Stimulated activated CD4-positive, alpha-beta T cell treated with anti-CD3 and anti-CD28 coated beads, Interleukin-2, amount 100 ng/mL, for 24 hours (primary cell): ENCODE results near the gene ENTHD1.

Experiments
- DNase-seq, 2 donors: peaks; one replicate each; pipeline ENCODE4 v3.0.0-alpha.2; 2020

The ENTHD1 gene

DNA sequence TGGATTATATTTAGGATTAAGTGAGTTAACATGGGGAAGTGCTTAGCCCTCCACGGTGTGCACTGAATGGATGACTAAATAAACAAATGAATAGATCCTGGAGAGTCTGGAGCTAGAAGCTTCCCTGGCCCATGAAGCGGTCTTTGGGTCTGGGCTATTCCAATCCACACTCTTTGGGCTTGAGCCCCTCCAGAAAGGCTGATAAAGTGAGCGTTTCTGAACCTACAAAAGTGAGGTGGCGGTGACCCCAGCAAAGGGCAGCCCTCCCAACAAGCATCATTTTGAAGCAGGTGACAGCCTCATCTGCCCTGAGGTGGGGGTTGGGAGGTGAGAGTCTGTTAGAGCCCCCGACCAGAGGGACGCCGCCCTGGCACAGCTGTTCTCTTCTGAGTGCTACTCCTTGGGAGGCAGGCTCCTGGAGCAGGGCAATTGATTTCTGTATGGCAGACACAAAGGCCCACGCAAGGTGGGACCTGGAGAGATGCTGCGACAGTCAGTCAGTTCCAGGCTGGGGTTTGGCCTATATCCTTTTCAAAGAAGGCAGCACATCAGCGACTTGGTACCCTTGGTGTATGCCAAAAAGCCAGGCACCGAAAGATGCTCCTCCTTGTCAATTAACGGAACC is 165.2 kb downstream of the ENTHD1 start:
- no peak for DNase-seq

DNA sequence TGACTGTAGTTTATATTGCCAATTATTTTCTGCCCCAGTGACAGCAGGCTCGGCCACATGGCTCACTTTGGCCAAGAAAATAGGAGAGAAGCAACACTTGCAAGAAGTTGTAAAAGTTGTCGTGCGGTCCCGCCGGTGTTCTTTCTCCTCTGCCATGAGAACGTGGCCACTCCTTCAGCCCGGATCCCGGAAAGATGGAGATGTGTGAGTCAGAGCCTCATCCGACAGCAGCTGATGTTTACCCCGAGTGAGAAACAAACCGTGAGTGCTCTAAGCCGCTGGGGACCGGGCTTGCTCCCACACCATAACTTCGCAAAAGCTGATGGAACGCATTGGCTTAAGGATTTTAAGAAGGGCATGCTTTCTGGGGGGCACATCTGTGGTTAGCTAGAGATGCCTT is 166.0 kb downstream of the ENTHD1 start:
- no peak for DNase-seq

DNA sequence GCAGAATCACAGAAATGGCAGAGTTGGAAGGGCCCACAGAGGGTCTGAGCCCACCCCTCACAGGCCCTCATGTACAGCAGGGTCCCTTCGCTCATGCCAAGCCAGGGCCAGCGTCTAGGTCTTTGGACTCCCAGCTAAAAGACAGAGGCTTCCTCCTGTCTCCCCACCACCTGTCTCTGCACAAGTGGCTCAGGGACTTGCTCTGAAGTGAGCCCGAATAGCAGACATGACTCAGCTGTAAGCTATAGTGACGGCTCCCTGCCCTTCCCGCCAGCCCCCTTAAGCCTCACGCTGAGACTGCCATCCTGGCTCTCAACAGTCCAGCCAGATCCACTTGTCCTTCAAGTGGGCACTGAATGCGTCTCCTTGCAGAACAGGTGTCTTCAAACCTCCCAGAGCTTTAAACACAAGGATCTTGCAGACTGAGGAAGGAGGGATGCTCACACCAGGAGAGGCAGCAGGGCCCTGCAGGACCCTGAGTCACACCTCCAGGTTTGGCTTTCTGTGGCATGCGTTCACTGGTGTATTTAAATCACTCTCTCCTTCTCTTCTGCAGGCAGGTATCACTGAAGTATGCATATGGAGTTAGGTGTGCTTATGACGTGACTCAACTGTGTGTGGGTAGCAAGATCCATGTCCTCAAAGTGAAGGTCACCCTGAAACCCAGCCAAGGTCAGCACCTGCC is 168.1 kb downstream of the ENTHD1 start:
- DNase-seq = no peak

DNA sequence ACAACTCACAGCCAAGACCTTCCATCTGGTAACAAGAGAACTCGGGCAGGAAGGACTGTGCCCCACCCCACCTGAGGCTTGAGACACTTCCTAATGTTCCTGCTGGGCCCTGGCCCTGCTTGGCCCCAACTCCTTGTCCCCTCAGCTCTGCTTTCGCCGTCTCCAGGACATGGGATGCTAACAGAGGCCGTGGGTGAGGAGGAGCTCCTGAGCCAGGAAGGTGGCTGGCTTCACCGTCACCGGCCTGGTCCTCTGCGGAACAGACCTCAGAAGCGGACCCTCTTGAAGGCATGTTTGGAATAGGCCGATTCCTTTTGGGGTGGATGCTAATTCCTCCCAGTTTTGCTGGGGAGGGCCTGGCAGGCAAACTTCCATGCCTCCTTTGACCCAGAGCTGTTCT is 168.7 kb downstream of the ENTHD1 start:
- no peak for DNase-seq

DNA sequence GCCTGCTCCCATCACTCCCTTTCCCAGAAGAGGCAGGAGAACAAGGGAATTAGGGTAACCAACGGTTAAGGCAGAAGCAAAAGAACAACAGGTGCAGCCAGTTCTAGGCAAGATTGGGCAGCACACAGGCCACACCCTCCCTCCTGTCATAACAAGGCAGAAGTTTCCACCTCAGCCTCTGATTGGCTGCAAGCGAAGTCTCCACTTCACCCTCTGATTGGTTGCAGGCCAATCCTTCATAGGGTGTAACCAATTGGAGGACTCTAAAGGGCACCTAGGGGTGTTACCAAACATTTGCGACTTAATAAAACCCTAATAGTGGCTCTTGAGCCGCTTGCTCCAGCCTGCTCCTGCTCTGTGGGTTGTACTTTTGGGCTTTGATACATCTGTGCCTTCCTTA is 169.2 kb downstream of the ENTHD1 start:
- DNase-seq = no peak

DNA sequence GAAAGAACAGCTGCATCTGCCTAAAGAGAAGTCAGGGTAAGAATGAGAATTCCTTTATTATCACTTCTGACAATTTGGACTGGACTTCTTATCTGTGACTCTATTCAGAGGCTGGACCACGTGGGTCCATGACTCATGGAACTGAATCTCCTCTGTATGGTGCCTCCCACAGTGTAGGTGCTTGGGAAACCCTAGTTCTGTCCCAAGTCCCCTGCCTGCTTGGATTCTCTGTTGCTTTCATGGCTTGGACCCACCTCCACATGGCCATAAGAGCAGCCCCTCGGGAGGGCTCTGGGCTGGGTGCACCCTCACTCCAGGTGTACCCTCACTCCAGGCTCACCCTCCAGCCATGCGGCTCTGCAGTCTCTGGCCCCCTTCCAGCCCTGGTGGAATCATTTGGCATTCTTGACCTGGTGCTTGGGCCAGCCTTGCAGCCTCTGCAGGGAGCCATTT is 169.6 kb downstream of the ENTHD1 start:
- no peak for DNase-seq

DNA sequence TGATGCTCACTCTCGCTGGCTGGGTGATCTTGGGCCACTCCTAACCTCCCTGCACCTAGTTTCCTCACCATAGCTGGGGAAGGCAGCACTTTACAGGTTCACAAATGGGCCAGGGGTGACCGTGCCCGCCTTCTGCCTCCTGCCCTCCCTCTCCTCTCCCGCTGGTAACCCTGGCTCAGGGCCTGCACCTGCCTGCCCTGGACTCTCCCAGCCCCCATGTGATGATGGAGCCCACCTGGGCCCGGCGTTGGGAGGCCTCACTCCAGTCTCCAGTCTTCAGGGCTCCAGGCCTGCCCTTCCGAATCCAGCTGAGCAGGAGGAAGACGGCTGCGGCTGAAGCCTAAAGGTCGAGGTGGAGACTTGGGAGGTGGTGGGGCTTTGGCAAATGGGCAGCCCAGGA is 170.1 kb downstream of the ENTHD1 start:
- DNase-seq = no peak

DNA sequence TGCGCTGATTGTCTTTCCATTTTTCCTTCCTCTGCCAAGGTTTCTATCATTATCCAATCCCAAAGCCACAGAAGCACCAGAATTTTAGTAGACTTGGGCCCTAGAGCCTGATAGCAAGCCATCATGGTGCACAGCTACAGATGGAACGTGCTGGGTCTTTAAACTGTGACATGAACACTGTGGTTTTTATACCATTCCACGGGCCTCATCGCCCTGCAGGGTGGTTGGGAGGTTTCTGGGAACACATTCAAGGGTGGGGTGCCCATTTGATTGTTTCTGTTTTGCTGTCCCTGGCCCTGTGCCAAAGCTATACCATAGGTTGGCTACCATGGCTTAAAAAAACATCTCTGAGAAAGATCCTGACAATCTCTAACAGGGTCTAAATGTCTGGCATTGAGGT is 171.1 kb downstream of the ENTHD1 start:
- DNase-seq = no peak

DNA sequence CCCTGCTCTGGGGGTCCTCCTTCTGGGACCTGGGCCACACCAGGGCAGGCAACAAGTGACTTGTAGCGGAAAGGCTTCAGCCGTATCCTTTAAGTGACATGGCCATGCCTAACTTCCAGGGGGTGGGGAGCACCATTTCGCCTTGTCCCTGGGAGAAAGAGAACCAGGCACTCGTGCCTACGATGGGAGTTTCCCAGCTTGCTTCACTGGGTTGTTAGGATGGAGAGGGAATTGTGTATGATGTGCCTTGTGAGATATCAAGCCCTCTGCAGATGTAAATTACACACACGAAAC is 171.6 kb downstream of the ENTHD1 start:
- no peak for DNase-seq

DNA sequence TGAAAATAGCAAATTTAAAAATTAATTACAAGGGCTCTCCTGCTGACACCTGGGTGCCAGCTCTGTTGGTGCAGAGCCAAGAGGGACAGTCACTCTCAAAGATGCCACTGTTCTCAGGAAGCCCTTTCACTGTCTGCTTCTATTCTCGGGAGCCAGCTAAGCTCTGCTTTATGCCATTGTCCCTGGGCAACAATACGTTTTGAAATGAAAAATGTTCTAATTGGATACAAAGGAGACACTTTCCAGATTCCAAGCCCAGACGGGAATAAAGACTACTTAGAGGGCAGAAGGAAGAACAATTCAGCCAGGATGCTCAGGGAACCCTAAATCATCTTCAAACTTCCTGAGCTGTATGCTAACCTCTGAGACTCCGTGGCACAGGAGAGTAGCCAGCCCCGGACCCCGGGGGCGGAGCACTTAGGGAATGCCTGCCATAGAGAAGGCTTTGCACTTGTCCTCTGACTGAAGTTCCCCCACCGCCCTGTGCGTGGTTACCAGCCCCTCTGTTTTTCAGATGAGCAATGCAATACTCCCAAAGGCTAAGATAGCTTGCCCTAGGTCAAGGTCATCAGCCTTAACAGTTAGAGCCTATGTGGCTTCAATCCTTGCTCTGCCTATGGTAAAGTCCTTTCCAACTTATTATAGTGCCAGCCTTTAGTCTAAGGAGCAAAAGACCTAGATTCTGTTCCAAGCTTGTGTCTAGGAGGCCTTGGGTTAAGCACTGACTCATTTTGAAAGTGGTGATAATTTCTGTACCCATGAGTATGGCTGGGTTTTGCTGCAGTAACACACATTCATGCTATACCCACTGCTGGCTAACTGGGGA is 172.1 kb downstream of the ENTHD1 start:
- DNase-seq = no peak

DNA sequence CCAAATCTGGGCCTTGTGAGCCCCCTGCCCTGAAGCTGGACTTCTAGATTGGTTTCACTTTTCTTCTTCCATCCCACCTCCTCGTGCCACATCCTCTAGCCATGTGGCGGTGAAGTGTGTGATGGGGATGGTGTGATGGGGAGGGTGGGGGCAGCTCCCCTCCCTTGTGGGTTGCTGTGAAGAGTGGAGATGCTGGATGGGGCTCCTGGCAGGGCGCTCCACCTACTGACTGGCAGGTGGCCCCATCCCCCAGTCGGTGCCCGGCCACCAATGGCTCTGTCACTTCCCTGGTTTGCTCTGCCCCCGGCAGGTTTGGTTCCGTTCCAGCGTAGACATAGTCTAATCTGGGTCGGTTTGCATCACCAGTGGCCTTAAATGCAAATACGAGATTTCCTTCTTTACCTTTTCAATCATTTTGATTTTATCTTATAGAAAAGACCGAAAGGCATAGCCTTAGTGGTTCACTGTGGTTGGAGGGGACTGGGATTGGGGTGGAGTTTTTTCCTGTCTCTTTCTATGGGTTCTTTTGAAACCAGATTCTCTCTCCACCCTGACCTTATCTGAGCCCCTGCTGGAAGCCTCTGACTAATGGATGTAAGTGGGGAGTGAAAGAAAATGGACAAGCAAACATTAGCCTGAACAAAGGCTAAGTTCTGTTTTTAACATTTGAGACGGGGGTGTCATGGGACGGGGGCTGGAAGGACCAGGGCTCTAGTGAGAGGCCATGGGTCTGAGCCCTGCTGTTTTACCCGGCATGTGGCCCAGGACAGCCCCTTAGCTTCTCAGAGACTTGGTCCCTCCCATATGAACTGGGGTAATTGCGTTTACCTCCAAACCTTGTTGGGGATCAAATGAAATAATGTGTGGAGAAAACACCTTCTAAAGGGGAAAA is 173.8 kb downstream of the ENTHD1 start:
- DNase-seq = no peak

DNA sequence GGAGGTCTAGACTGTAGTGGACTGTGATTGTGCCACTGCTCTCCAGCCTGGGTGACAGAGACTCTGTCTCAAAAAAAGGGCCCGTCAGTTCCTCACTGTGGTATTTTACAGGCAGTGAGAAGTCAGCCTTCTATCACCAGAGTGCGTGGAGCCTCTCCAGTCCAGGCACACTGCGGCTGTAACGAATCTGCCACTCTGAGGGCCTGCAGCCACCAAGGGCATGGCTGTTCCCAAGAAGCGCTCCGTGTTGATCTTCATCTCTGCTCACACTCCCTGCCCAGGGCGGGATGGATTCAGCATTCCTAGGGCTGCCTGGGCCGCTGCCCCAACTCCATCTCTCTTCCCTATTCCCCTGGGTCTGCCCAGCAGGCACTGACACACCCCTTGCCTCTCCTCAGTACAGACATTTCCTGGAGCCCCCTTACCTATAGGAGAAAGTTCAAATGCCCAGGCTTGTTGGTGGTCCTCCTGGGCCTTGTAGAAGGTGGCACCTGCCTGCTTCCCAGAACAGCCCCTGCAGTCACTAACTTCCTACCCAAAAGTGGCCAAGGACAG is 174.6 kb downstream of the ENTHD1 start:
- DNase-seq = no peak

DNA sequence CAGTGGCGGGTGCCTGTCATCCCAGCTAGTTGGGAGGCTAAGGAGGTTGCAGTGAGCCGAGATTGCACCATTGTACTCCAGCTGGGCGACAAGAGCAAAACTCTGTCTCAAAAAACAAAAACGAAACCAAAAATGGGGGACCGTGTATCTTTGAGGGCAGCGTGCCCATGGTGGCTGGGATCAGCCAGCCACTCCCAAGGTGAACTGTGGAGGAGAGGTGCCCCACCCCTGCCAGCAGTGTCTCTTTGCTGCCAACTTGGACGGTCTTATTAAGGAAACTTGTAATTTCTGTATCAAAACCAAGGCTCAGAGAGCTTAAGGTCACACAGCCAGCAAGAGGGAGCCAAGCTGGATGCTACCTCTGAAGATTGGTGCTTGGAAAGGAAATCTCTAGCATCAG is 175.4 kb downstream of the ENTHD1 start:
- no peak for DNase-seq

DNA sequence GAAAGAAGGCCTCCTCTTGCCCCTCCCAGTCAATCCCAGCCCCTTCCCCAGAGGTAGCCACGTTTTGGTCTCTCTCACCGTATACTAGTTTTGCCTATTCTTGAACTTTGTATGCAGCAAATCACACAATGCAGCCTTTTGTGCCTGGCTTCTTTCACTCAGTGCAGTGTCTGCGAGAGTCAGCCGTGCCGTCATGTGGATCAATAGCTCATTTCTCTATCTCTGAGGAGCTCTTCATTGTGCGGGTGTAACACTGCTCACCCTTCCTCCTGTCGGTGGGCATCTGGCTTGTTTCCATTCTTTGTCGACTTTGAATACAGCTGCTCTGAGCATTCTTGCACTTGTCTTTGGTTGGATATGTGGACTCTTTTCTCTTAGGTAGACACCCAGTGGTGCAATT is 176.5 kb downstream of the ENTHD1 start:
- no peak for DNase-seq

DNA sequence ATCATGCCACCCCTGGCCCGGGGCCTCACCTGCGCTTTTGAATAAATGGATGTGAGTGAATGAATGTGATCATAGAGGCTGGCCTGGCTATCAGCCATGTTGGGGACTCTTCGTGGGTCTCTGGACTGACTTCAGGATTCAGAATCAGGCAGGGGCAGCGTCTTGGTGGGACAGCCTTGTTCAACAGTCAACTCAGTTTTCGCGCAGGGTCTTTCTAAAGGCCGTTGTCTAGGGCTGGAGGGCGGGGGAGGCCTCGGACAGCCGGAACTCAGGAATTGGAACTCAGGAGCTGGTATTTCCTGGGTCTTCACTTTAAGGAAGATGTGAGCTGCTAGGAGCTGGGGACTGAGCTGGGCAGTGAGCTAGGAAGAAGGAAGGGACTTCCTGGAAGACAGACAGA is 177.0 kb downstream of the ENTHD1 start:
- no peak for DNase-seq

DNA sequence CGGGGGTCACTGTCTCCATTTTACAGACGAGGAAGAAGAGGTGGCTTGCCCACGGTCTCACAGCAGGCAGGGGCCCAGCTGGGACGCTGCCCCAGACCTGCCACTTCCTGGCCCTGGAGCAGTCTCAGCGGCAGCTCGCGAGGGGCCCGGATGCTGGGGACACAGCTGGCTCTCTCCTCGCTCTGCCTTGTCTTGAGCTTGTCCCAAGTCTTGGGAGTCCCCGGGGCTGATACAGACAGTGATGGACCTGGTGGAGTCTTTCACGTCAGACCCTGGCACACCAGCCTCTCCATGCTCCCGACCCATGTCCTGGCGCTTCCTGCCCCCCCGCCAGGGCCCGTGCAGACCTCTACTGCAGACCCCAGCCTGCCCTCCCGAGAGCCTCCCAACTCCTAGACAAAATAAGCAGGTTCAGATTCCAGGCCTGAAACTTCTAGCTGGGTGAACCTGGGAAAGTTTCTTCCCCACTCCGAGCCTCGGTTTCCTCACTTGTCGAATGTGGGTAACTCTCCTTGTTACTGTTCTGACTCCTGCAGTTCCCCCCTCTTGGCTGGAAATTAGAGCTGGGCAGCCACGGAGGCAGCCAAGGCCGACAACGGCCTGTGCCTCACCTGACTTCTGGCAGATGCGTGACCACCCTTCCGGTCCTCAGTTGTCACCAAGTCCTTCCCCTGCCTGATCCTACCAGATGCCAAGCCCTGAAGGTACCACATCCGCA is 177.6 kb downstream of the ENTHD1 start:
- no peak for DNase-seq

DNA sequence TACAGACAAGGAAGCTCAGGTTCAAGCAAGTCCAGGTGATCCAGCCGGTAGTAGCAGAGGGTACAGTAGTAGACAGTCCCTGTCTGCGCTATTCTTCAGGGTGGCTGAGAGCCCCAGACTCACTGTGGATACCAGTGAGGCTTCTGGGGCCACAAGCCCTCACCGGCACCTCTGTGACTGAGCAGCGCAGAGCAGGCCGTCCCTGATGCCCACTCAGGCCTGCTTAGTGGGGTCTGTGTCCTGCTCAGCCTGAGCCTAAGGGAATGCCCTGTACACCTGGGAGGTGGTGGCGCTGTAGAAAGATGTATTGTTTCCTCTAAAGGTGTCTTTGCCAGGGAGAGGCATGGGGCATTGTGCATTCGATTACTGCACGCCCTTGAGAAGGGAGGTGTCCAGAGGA is 179.2 kb downstream of the ENTHD1 start:
- DNase-seq = no peak

DNA sequence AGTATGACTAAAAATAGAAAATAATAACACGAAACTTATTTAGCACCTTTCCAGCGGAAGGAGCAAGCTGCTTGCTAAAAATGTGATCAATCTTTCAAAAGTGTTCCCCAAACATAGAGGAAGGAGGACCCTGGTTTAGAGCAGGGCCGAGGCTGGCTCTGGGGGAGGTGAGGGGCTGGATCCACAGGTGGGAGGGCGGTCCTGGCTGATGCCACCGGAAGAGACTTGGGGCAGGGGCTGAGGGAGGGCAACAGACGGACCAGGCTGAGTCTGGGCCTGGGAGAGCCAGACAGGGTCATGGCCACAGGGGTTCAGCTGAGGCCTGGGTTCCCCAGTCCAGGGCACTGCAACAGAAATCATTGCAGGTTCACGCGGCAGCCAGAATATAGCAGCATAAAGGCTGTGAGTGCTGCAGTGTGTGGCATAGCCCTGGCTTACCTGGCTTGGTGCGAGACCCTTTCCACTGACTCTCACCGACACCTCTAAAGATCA is 179.7 kb downstream of the ENTHD1 start:
- no peak for DNase-seq

DNA sequence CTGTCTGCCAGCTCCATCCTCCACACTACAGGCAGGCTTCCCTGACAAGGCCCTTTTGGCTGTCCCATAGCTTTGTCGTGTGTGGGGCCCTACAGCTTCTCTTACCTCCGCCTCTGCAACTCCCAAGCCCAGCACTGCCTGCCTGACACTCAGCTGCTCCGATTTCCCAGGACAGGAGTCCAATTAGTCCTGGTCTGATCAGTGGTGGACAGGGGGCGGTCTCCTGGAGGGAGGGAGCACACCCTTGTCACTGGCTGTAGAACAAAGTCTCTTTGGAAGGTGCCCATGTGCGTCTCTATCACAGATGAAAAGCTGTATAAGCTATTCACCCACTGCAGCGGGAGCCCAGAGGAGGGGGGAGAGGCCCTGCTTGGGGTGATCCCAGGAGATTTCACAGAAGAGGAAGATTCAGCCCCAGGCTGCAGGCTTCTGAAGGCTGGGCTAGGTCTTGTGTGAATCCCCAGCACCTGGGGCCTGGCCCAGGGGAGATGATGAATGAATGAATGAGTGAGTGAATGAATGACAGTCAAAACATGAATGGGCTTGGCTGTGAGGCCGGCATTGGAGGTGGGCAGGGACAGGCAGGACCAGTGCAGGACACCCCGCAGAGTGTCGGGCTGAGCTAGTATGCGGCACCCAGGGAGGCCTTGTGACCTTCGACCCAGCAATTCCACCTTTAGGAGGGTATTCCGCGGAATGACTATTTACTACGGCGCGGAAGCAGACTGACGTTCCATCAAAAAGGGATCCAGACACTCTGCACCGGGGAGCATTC is 180.6 kb downstream of the ENTHD1 start:
- DNase-seq = no peak

DNA sequence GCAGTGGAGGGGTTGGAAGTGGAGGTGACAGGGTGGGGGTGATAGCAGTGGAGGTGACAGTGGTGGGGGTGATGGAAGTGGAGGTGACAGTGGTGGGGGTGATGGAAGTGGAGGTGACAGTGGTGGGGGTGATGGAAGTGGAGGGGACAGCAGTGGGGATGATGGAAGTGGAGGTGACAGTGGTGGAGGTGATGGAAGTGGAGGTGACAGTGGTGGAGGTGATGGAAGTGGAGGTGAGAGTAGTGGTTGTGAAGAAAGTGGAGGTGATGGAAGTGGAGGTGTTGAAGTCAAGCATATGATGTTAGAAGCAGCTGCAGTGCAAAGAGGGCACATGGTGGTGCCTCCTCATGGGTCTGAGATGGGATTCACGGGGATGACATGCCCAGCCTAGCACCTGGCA is 181.5 kb downstream of the ENTHD1 start:
- no peak for DNase-seq
